Transverse colon (tissue), 4 donors: ENCODE data around the gene CTDP1.

Experiments used
- POLR2AphosphoS5 ChIP-seq, 3 donors: sonication (generic); formaldehyde crosslinking; IDR thresholded peaks; one replicate each; pipeline ENCODE4 v1.6.1; 2016; ENCODE audit warnings: antibody characterized with exemption in 3 of 3
- TF ChIP-seq, protein P1 (sequence below), 5 experiments: fragments of 200-600 bp in 3 of 5; fragments of 450-650 bp in 2 of 5; sonication (generic) in 3 of 5; IDR thresholded peaks; 1 replicate in 2 of 5; 2 replicates in 3 of 5; pipeline ENCODE4 v1.5.1; 2016 to 2017; ENCODE audit warnings: antibody characterized with exemption in 5 of 5, inconsistent platforms in 3 of 5, mild to moderate bottlenecking in 2 of 5, moderate library complexity in 1 of 5

- TF ChIP-seq POLR2AphosphoS5 (IDR thresholded peaks at IDR 0.05): no peak
- TF ChIP-seq, protein P1, sequence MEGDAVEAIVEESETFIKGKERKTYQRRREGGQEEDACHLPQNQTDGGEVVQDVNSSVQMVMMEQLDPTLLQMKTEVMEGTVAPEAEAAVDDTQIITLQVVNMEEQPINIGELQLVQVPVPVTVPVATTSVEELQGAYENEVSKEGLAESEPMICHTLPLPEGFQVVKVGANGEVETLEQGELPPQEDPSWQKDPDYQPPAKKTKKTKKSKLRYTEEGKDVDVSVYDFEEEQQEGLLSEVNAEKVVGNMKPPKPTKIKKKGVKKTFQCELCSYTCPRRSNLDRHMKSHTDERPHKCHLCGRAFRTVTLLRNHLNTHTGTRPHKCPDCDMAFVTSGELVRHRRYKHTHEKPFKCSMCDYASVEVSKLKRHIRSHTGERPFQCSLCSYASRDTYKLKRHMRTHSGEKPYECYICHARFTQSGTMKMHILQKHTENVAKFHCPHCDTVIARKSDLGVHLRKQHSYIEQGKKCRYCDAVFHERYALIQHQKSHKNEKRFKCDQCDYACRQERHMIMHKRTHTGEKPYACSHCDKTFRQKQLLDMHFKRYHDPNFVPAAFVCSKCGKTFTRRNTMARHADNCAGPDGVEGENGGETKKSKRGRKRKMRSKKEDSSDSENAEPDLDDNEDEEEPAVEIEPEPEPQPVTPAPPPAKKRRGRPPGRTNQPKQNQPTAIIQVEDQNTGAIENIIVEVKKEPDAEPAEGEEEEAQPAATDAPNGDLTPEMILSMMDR (IDR thresholded peaks at IDR 0.05): no peak
Measured at GRCh38 chr18:79733986-79734770, 54.6 kb downstream of the CTDP1 start.
